Measurements from ENCODE around the gene INTS1. TPM values are rescaled to one million over a fixed set of nuclear protein-coding genes. Genes with fewer than 3 reads are reported as not detected.

Gene INTS1
- polyA plus RNA-seq, 1 experiment = 21.8 TPM

GRCh38 chr7:1493571-1493970 is 10.6 kb downstream of the INTS1 start:
- Histone ChIP-seq H3K36me3 (ENCODE audit: control insufficient read depth, insufficient read depth, low read length) (peaks cover 46% of the 10 kb centered on the region), H3K4me3 (ENCODE audit: low read depth, low read length) (no peak overlapping the region), H3K27me3 (ENCODE audit: control insufficient read depth, insufficient read depth, low read length) (no peaks in the 10 kb centered on the region)
- ChIA-PET POLR2A (no interaction called here), CTCF (interaction anchor here (1.7 to 2.4 kb wide), 2 partner anchors 17 to 19 kb away, joined by 4 to 8 read pairs; no protein-coding TSS in a partner anchor)
- TF ChIP-seq CTCF (IDR thresholded peaks at IDR 0.05; ENCODE audit: insufficient read depth, low read depth, low read length) = no peak
- DNase-seq (ENCODE audit: low read depth) = no peak

- TF ChIP-seq CTCF (IDR thresholded peaks at IDR 0.05; ENCODE audit: insufficient read depth, low read depth, low read length) = no peak
- no peak overlapping the region for H3K4me3 ChIP-seq (ENCODE audit: low read depth, low read length)
- ChIA-PET CTCF (interaction anchor here (1.7 to 2.4 kb wide), 2 partner anchors 17 to 19 kb away, joined by 4 to 8 read pairs; no protein-coding TSS in a partner anchor), POLR2A (no interaction called here)
- DNase-seq (ENCODE audit: low read depth) = no peak
- peaks cover 46% of the 10 kb centered on the region for H3K36me3 ChIP-seq (ENCODE audit: control insufficient read depth, insufficient read depth, low read length)
- no peaks in the 10 kb centered on the region for H3K27me3 ChIP-seq (ENCODE audit: control insufficient read depth, insufficient read depth, low read length)
These were observed 11.1 kb downstream of the INTS1 start for GRCh38 chr7:1493129-1493528.

- H3K36me3 ChIP-seq (ENCODE audit: control insufficient read depth, insufficient read depth, low read length) = peaks cover 47% of the 10 kb centered on the region
- H3K27me3 ChIP-seq (ENCODE audit: control insufficient read depth, insufficient read depth, low read length) = no peaks in the 10 kb centered on the region
- no peak for TF ChIP-seq CTCF (IDR thresholded peaks at IDR 0.05; ENCODE audit: insufficient read depth, low read depth, low read length)
- ChIA-PET POLR2A (no interaction called here), CTCF (interaction anchor here (1.7 to 2.4 kb wide), 2 partner anchors 16 to 18 kb away, joined by 4 to 8 read pairs; no protein-coding TSS in a partner anchor)
- no peak overlapping the region for H3K4me3 ChIP-seq (ENCODE audit: low read depth, low read length)
- DNase-seq (ENCODE audit: low read depth) = no peak
These were observed 11.5 kb downstream of the INTS1 start for GRCh38 chr7:1492640-1493039.

GRCh38 chr7:1492221-1492620 is 12.0 kb downstream of the INTS1 start:
- H3K27me3 ChIP-seq (ENCODE audit: control insufficient read depth, insufficient read depth, low read length) = no peaks in the 10 kb centered on the region
- no peak for DNase-seq (ENCODE audit: low read depth)
- POLR2A ChIA-PET = no interaction called here
- CTCF ChIA-PET = interaction anchor here (2.4 kb wide), 1 partner anchor 18 kb away, joined by 8 read pairs; no protein-coding TSS in a partner anchor
- TF ChIP-seq CTCF (IDR thresholded peaks at IDR 0.05; ENCODE audit: insufficient read depth, low read depth, low read length) = no peak
- H3K4me3 ChIP-seq (ENCODE audit: low read depth, low read length) = no peak overlapping the region
- H3K36me3 ChIP-seq (ENCODE audit: control insufficient read depth, insufficient read depth, low read length) = peaks cover 49% of the 10 kb centered on the region

- H3K36me3 ChIP-seq (ENCODE audit: control insufficient read depth, insufficient read depth, low read length) = peaks cover 47% of the 10 kb centered on the region
- no peak for DNase-seq (ENCODE audit: low read depth)
- ChIA-PET CTCF (interaction anchor here (1.4 kb wide), 1 partner anchor 17 kb away, joined by 6 read pairs; no protein-coding TSS in a partner anchor), POLR2A (no interaction called here)
- no peaks in the 10 kb centered on the region for H3K27me3 ChIP-seq (ENCODE audit: control insufficient read depth, insufficient read depth, low read length)
- no peak for TF ChIP-seq CTCF (IDR thresholded peaks at IDR 0.05; ENCODE audit: insufficient read depth, low read depth, low read length)
- no peak overlapping the region for H3K4me3 ChIP-seq (ENCODE audit: low read depth, low read length)
These were observed 13.4 kb downstream of the INTS1 start for GRCh38 chr7:1490837-1491236.
